HCT116 (cell line): ENCODE measurements around the gene AGPAT2. TPM values are rescaled to one million over a fixed set of nuclear protein-coding genes. Genes with fewer than 3 reads are reported as not detected.

Experiments
- ATAC-seq: fragments of 200-7000 bp; cut with Tn5 transposase; 2 replicates; pipeline ENCODE4 v1.9.1; 2020; ENCODE audit warnings: mild to moderate bottlenecking, moderate library complexity
- BruUV-seq: library from RNA; stranded (reverse); fragments of 400-500 nt; replicated peaks from 2 replicates; lab custom pipeline; 2021; lab: Mats Ljungman, UMichigan
- CTCF ChIA-PET: fragments of 300-600 bp; sonication (Branson Sonifier 250); formaldehyde crosslinking; loops from one replicate; lab custom pipeline; 2021; ENCODE audit warnings: antibody characterized with exemption; lab: Charles Lee
- POLR2A ChIA-PET: fragments of 300-600, 350-600 bp; sonication (Branson Sonifier 250); formaldehyde crosslinking; loops from one replicate; lab custom pipeline; 2021; ENCODE audit warnings: antibody characterized with exemption; lab: Charles Lee
- RAD21 ChIA-PET, 2 experiments: fragments of 300-600 bp; sonication (Branson Sonifier 250); formaldehyde crosslinking; loops; one replicate each; lab custom pipeline; 2023; ENCODE audit warnings: low total read pairs in 2 of 2; ENCODE audit not compliant: uncharacterized antibody in 2 of 2, unreplicated experiment in 2 of 2, low non-redundant PET in 1 of 2; lab: Charles Lee
- DNase-seq: peaks from one replicate; pipeline ENCODE4 v3.0.0-alpha.2; 2010; ENCODE audit warnings: low read depth, low spot score
- H2AFZ ChIP-seq: fragments of 200-600 bp; shearing (Covaris generic), sonication (generic); 2 replicates; pipeline ENCODE4 v1.6.1; 2017; ENCODE audit warnings: low read depth, mixed run types, mixed read lengths, antibody characterized with exemption, low read length; ENCODE audit not compliant: poor library complexity, severe bottlenecking
- H3K27ac ChIP-seq: 2 replicates; pipeline ENCODE4 v1.5.1; 2012; ENCODE audit warnings: low read depth, low read length
- H3K27me3 ChIP-seq: fragments of 200-600 bp; sonication (generic); 2 replicates; pipeline ENCODE4 v1.6.1; 2016; ENCODE audit warnings: mixed run types, low read length, mixed read lengths; ENCODE audit not compliant: insufficient read depth
- H3K36me3 ChIP-seq, 2 experiments: fragments of 200-500 bp in 1 of 2; fragments of 200-600 bp in 1 of 2; sonication (Bioruptor generic) in 1 of 2; sonication (generic) in 1 of 2; 2 replicates each; pipeline versions ENCODE4 v1.5.1 to v1.6.1; 2014 to 2016; ENCODE audit warnings: low read length in 2 of 2, inconsistent platforms in 1 of 2, mixed read lengths in 1 of 2, mixed run types in 1 of 2; ENCODE audit not compliant: insufficient read depth in 2 of 2, control insufficient read depth in 1 of 2
- H3K4me1 ChIP-seq, 2 experiments: fragments of 200-600 bp in 1 of 2; sonication (generic) in 1 of 2; 2 replicates each; pipeline versions ENCODE4 v1.5.1 to v1.6.1; 2012 to 2017; ENCODE audit warnings: low read length in 2 of 2, inconsistent platforms in 1 of 2, mild to moderate bottlenecking in 1 of 2, mixed read lengths in 1 of 2, mixed run types in 1 of 2, moderate library complexity in 1 of 2; ENCODE audit not compliant: insufficient read depth in 2 of 2, control insufficient read depth in 1 of 2
- H3K4me2 ChIP-seq: fragments of 200-600 bp; sonication (generic); 2 replicates; pipeline ENCODE4 v1.6.1; 2017; ENCODE audit warnings: mixed run types, low read length, mixed read lengths
- H3K4me3 ChIP-seq, 2 experiments: fragments of 200-600 bp in 1 of 2; sonication (generic) in 1 of 2; replicated peaks in 1 of 2; 2 replicates each; pipeline ENCODE4 v1.5.1; 2011 to 2016; ENCODE audit warnings: low read length in 2 of 2, control low read depth in 1 of 2, low read depth in 1 of 2, mild to moderate bottlenecking in 1 of 2, mixed read lengths in 1 of 2, mixed run types in 1 of 2
- H3K79me2 ChIP-seq: fragments of 200-600 bp; sonication (generic); 2 replicates; pipeline ENCODE4 v1.6.1; 2017; ENCODE audit warnings: mild to moderate bottlenecking, mixed run types, low read length, moderate library complexity, mixed read lengths; ENCODE audit not compliant: insufficient read depth
- H3K9ac ChIP-seq: fragments of 200-600 bp; sonication (generic); 2 replicates; pipeline ENCODE4 v1.6.1; 2016; ENCODE audit warnings: low read length, mixed read lengths
- H3K9me2 ChIP-seq: fragments of 200-600 bp; sonication (generic), shearing (Covaris generic); 2 replicates; pipeline ENCODE4 v1.6.1; 2017; ENCODE audit warnings: mixed run types, mild to moderate bottlenecking, moderate library complexity; ENCODE audit not compliant: insufficient read depth
- H3K9me3 ChIP-seq, 2 experiments: fragments of 200-500 bp in 1 of 2; fragments of 200-600 bp in 1 of 2; sonication (Bioruptor generic) in 1 of 2; sonication (generic) in 1 of 2; 2 replicates each; pipeline ENCODE4 v1.6.1; 2014 to 2017; ENCODE audit warnings: low read length in 2 of 2, mixed read lengths in 2 of 2, inconsistent platforms in 1 of 2, low read depth in 1 of 2, mild to moderate bottlenecking in 1 of 2, mixed run types in 1 of 2, moderate library complexity in 1 of 2; ENCODE audit not compliant: control insufficient read depth in 1 of 2, insufficient read depth in 1 of 2
- H4K20me1 ChIP-seq: fragments of 200-600 bp; sonication (generic), shearing (Covaris generic); 2 replicates; pipeline ENCODE4 v1.6.1; 2017; ENCODE audit warnings: mixed run types, mild to moderate bottlenecking, moderate library complexity; ENCODE audit not compliant: insufficient read depth
- CEBPB ChIP-seq: IDR thresholded peaks from 2 replicates; pipeline ENCODE4 v1.6.1; 2012; ENCODE audit warnings: low read depth
- EGR1 ChIP-seq: IDR thresholded peaks from 2 replicates; pipeline ENCODE4 v1.6.1; 2012; ENCODE audit warnings: low read depth
- EZH2phosphoT487 ChIP-seq: fragments of 200-600 bp; IDR thresholded peaks from 2 replicates; pipeline ENCODE4 v1.6.1; 2018; ENCODE audit warnings: antibody characterized with exemption, borderline replicate concordance
- JUND ChIP-seq: IDR thresholded peaks from 2 replicates; pipeline ENCODE4 v1.6.1; 2012
- POLR2AphosphoS5 ChIP-seq: IDR thresholded peaks from 2 replicates; pipeline ENCODE4 v1.6.1; 2011; ENCODE audit warnings: mild to moderate bottlenecking, low read depth, low read length, moderate library complexity
- RAD21 ChIP-seq: IDR thresholded peaks from 2 replicates; pipeline ENCODE4 v1.6.1; 2012; ENCODE audit warnings: low read depth, mild to moderate bottlenecking
- SIN3A ChIP-seq: IDR thresholded peaks from 2 replicates; pipeline ENCODE4 v1.6.1; 2012; ENCODE audit warnings: low read depth
- SP1 ChIP-seq: IDR thresholded peaks from 2 replicates; pipeline ENCODE4 v1.6.1; 2012; ENCODE audit warnings: low read depth
- SRF ChIP-seq: IDR thresholded peaks from 2 replicates; pipeline ENCODE4 v1.6.1; 2012; ENCODE audit warnings: low read depth
- TCF7L2 ChIP-seq: IDR thresholded peaks from 2 replicates; pipeline ENCODE4 v1.7.0; 2011; ENCODE audit warnings: borderline replicate concordance, inconsistent platforms; ENCODE audit not compliant: insufficient read depth, insufficient read length; ENCODE audit errors: extremely low read depth
- YY1 ChIP-seq: IDR thresholded peaks from 2 replicates; pipeline ENCODE4 v1.6.1; 2011; ENCODE audit warnings: low read length, low read depth, moderate library complexity, mild to moderate bottlenecking; ENCODE audit not compliant: insufficient replicate concordance; ENCODE audit errors: extremely low read depth
- ZFX ChIP-seq: fragments of 450-650 bp; IDR thresholded peaks from 2 replicates; pipeline ENCODE4 v1.6.1; 2017
- ZNF274 ChIP-seq: fragments of 200-500 bp; sonication (Bioruptor generic); IDR thresholded peaks from 2 replicates; pipeline ENCODE4 v1.6.1; 2014; ENCODE audit warnings: mild to moderate bottlenecking, low read depth, low read length, inconsistent platforms
- intact Hi-C: fragments of 100-400 bp; cut with micrococcal nuclease; formaldehyde crosslinking; loops from 2 replicates; pipeline ENCODE4 v1.10.0; 2022
- total RNA-seq: library from RNA; stranded (reverse); gene quantifications from one replicate; pipeline ENCODE4 v1.2.1, GENCODE V29; 2021; ENCODE audit not compliant: unreplicated experiment
- TF ChIP-seq, protein P1 (sequence below): IDR thresholded peaks from 2 replicates; pipeline ENCODE4 v1.6.1; 2012; ENCODE audit warnings: low read depth
- TF ChIP-seq, protein P2 (sequence below): IDR thresholded peaks from 2 replicates; pipeline ENCODE4 v1.6.1; 2011; ENCODE audit warnings: mild to moderate bottlenecking, low read length, moderate library complexity; ENCODE audit not compliant: insufficient replicate concordance; ENCODE audit errors: extremely low read depth
- TF ChIP-seq, protein P3 (sequence below), 3 experiments: fragments of 200-600 bp in 1 of 3; sonication (generic) in 1 of 3; IDR thresholded peaks in 2 of 3; conservative IDR thresholded peaks in 1 of 3; 2 replicates each; pipeline ENCODE4 v1.5.1; 2012 to 2017; ENCODE audit warnings: low read depth in 2 of 3, low read length in 2 of 3, antibody characterized with exemption in 1 of 3, borderline replicate concordance in 1 of 3, control low read depth in 1 of 3, mild to moderate bottlenecking in 1 of 3, mixed read lengths in 1 of 3, mixed run types in 1 of 3, moderate library complexity in 1 of 3; ENCODE audit not compliant: insufficient read depth in 1 of 3

AGPAT2 gene
- total RNA-seq, 1 experiment from 2014 or later: 86.0 TPM

DNA sequence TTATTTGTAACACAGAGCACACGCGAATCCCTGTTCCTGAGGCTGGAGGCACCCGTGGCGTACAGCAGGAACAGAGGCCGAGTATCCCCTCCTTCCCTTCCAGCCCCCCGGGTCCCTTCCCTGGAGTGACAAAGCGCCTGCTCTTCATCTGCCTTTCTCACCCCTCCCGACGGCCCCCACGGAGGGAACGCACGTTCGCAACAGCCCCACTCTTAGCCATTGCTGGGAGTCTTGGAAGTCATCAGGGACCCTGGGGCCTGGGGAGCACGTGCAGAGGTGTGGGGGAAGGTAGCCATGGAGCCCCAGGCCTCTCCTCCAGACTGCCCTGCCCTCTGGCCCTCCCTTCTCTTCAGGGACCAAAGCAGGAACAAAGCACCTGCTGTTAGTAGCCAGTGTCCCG lies 2.5 kb downstream of the AGPAT2 start:
- ATAC-seq: no peak
- Histone ChIP-seq H3K9ac (no peak overlapping the region), H3K9me3 (no peaks in the 10 kb centered on the region), H3K9me2 (no peaks in the 10 kb centered on the region), H3K79me2 (peaks cover 43% of the 10 kb centered on the region), H3K4me1 (peaks cover 19 to 28% of the 10 kb centered on the region in 2 experiments), H3K27me3 (no peaks in the 10 kb centered on the region), H3K27ac (peak overlapping the region; percentile 86; the same call in 1 of the 2 replicates), H3K4me2 (no peak overlapping the region), H2AFZ (no peak overlapping the region), H3K4me3 (no peak overlapping the region), H3K36me3 (no peaks in the 10 kb centered on the region), H4K20me1 (no peaks in the 10 kb centered on the region)
- CTCF ChIA-PET: no interaction called here
- BruUV-seq: no TSS peak
- intact Hi-C loops: no loop called here
- DNase-seq: no peak
- RAD21 ChIA-PET: no interaction called here
- TF ChIP-seq CEBPB: no peak
- no peak for TF ChIP-seq SRF
- no peak for TF ChIP-seq RAD21
- TF ChIP-seq ZFX: no peak
- TF ChIP-seq JUND: no peak
- TF ChIP-seq YY1: no peak
- TF ChIP-seq, protein P1, sequence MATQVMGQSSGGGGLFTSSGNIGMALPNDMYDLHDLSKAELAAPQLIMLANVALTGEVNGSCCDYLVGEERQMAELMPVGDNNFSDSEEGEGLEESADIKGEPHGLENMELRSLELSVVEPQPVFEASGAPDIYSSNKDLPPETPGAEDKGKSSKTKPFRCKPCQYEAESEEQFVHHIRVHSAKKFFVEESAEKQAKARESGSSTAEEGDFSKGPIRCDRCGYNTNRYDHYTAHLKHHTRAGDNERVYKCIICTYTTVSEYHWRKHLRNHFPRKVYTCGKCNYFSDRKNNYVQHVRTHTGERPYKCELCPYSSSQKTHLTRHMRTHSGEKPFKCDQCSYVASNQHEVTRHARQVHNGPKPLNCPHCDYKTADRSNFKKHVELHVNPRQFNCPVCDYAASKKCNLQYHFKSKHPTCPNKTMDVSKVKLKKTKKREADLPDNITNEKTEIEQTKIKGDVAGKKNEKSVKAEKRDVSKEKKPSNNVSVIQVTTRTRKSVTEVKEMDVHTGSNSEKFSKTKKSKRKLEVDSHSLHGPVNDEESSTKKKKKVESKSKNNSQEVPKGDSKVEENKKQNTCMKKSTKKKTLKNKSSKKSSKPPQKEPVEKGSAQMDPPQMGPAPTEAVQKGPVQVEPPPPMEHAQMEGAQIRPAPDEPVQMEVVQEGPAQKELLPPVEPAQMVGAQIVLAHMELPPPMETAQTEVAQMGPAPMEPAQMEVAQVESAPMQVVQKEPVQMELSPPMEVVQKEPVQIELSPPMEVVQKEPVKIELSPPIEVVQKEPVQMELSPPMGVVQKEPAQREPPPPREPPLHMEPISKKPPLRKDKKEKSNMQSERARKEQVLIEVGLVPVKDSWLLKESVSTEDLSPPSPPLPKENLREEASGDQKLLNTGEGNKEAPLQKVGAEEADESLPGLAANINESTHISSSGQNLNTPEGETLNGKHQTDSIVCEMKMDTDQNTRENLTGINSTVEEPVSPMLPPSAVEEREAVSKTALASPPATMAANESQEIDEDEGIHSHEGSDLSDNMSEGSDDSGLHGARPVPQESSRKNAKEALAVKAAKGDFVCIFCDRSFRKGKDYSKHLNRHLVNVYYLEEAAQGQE: no peak
- TF ChIP-seq EZH2phosphoT487: no peak
- no peak for TF ChIP-seq POLR2AphosphoS5
- no peak for TF ChIP-seq ZNF274
- TF ChIP-seq EGR1: no peak
- TF ChIP-seq, protein P2, sequence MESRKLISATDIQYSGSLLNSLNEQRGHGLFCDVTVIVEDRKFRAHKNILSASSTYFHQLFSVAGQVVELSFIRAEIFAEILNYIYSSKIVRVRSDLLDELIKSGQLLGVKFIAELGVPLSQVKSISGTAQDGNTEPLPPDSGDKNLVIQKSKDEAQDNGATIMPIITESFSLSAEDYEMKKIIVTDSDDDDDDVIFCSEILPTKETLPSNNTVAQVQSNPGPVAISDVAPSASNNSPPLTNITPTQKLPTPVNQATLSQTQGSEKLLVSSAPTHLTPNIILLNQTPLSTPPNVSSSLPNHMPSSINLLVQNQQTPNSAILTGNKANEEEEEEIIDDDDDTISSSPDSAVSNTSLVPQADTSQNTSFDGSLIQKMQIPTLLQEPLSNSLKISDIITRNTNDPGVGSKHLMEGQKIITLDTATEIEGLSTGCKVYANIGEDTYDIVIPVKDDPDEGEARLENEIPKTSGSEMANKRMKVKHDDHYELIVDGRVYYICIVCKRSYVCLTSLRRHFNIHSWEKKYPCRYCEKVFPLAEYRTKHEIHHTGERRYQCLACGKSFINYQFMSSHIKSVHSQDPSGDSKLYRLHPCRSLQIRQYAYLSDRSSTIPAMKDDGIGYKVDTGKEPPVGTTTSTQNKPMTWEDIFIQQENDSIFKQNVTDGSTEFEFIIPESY: no peak
- TF ChIP-seq, protein P3, sequence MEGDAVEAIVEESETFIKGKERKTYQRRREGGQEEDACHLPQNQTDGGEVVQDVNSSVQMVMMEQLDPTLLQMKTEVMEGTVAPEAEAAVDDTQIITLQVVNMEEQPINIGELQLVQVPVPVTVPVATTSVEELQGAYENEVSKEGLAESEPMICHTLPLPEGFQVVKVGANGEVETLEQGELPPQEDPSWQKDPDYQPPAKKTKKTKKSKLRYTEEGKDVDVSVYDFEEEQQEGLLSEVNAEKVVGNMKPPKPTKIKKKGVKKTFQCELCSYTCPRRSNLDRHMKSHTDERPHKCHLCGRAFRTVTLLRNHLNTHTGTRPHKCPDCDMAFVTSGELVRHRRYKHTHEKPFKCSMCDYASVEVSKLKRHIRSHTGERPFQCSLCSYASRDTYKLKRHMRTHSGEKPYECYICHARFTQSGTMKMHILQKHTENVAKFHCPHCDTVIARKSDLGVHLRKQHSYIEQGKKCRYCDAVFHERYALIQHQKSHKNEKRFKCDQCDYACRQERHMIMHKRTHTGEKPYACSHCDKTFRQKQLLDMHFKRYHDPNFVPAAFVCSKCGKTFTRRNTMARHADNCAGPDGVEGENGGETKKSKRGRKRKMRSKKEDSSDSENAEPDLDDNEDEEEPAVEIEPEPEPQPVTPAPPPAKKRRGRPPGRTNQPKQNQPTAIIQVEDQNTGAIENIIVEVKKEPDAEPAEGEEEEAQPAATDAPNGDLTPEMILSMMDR (IDR thresholded peaks at IDR 0.05 in 2 of 3, conservative IDR thresholded peaks at IDR 0.05 in 1 of 3; ENCODE audit: borderline replicate concordance in 1 of 3, insufficient read depth in 1 of 3, low read depth in 2 of 3, low read length in 2 of 3): no peak
- TF ChIP-seq SIN3A: no peak
- TF ChIP-seq SP1: no peak
- TF ChIP-seq TCF7L2: no peak
- POLR2A ChIA-PET: no interaction called here
